HEK293 (cell line): Measurements from ENCODE around the gene GMPR.

Source experiments
- CTCF ChIA-PET: fragments of 350-600 bp; formaldehyde crosslinking; extraction: SDS; loops from one replicate; lab custom pipeline; 2021; ENCODE audit warnings: antibody characterized with exemption; lab: Yijun Ruan, JAX
- POLR2A ChIA-PET: fragments of 300-600 bp; formaldehyde crosslinking; extraction: SDS; loops from one replicate; lab custom pipeline; 2020; ENCODE audit warnings: antibody characterized with exemption, inconsistent platforms; lab: Yijun Ruan, JAX
- H3K27ac ChIP-seq: fragments of 200-500 bp; sonication (Bioruptor generic); 2 replicates; pipeline ENCODE4 v1.5.1; 2014; ENCODE audit warnings: low read depth, low read length, control low read depth, inconsistent platforms; ENCODE audit errors: extremely low read depth
- H3K36me3 ChIP-seq, 2 experiments: fragments of 200-500 bp in 1 of 2; sonication (Bioruptor generic) in 1 of 2; 1 replicate in 1 of 2; 2 replicates in 1 of 2; pipeline ENCODE4 v1.5.1; 2014 to 2017; ENCODE audit warnings: inconsistent platforms in 2 of 2, low read length in 2 of 2; ENCODE audit not compliant: control insufficient read depth in 2 of 2, insufficient read depth in 1 of 2
- H3K4me1 ChIP-seq: fragments of 200-500 bp; sonication (Bioruptor generic); 2 replicates; pipeline ENCODE4 v1.5.1; 2014; ENCODE audit warnings: mild to moderate bottlenecking, low read length, inconsistent platforms; ENCODE audit not compliant: control insufficient read depth, insufficient read depth
- H3K4me3 ChIP-seq: 2 replicates; pipeline ENCODE4 v1.5.1; 2011; ENCODE audit warnings: low read depth, mild to moderate bottlenecking, control low read depth, low read length, moderate library complexity
- H3K9me3 ChIP-seq: fragments of 200-500 bp; sonication (Bioruptor generic); 2 replicates; pipeline ENCODE4 v1.5.1; 2014; ENCODE audit warnings: low read depth, low read length, inconsistent platforms; ENCODE audit not compliant: control insufficient read depth, insufficient read depth
- ATF2 ChIP-seq: fragments of 450-650 bp; formaldehyde crosslinking; IDR thresholded peaks from 2 replicates; pipeline ENCODE4 v1.5.1; 2016; ENCODE audit warnings: missing biosample characterization, missing genetic modification characterization, low read depth
- FEZF1 ChIP-seq: fragments of 450-650 bp; formaldehyde crosslinking; IDR thresholded peaks from 2 replicates; pipeline ENCODE4 v1.5.1; 2016; ENCODE audit warnings: missing biosample characterization, missing genetic modification characterization
- HIC1 ChIP-seq: fragments of 450-650 bp; formaldehyde crosslinking; IDR thresholded peaks from 2 replicates; pipeline ENCODE4 v1.5.1; 2016; ENCODE audit warnings: missing biosample characterization, missing genetic modification characterization
- OSR2 ChIP-seq: fragments of 450-650 bp; formaldehyde crosslinking; IDR thresholded peaks from 2 replicates; pipeline ENCODE4 v1.5.1; 2016; ENCODE audit warnings: missing biosample characterization, missing genetic modification characterization
- SP7 ChIP-seq: fragments of 450-650 bp; formaldehyde crosslinking; IDR thresholded peaks from 2 replicates; pipeline ENCODE4 v1.5.1; 2016; ENCODE audit warnings: missing biosample characterization, missing genetic modification characterization
- TRIM28 ChIP-seq: IDR thresholded peaks from 2 replicates; pipeline ENCODE4 v1.6.1; 2011; ENCODE audit warnings: low read length, control low read depth, borderline replicate concordance
- ZBTB7A ChIP-seq: fragments of 450-650 bp; formaldehyde crosslinking; IDR thresholded peaks from 2 replicates; pipeline ENCODE4 v1.5.1; 2016; ENCODE audit warnings: low read depth, missing biosample characterization, missing genetic modification characterization
- ZNF140 ChIP-seq: fragments of 450-650 bp; formaldehyde crosslinking; IDR thresholded peaks from 2 replicates; pipeline ENCODE4 v1.5.1; 2016; ENCODE audit warnings: missing biosample characterization, missing genetic modification characterization
- ZNF280D ChIP-seq: fragments of 450-650 bp; formaldehyde crosslinking; IDR thresholded peaks from 2 replicates; pipeline ENCODE4 v1.5.1; 2016; ENCODE audit warnings: missing biosample characterization, missing genetic modification characterization
- ZNF302 ChIP-seq: fragments of 450-650 bp; formaldehyde crosslinking; IDR thresholded peaks from 2 replicates; pipeline ENCODE4 v1.5.1; 2016; ENCODE audit warnings: missing biosample characterization, missing genetic modification characterization, low read depth
- ZNF311 ChIP-seq: fragments of 450-650 bp; formaldehyde crosslinking; IDR thresholded peaks from 2 replicates; pipeline ENCODE4 v1.5.1; 2017; ENCODE audit warnings: missing biosample characterization, missing genetic modification characterization, borderline replicate concordance
- ZNF324 ChIP-seq: fragments of 450-650 bp; formaldehyde crosslinking; IDR thresholded peaks from 2 replicates; pipeline ENCODE4 v1.5.1; 2016; ENCODE audit warnings: missing biosample characterization, missing genetic modification characterization
- ZNF501 ChIP-seq: fragments of 450-650 bp; formaldehyde crosslinking; IDR thresholded peaks from 2 replicates; pipeline ENCODE4 v1.5.1; 2016; ENCODE audit warnings: missing biosample characterization, missing genetic modification characterization
- ZNF521 ChIP-seq: fragments of 450-650 bp; formaldehyde crosslinking; IDR thresholded peaks from 2 replicates; pipeline ENCODE4 v1.5.1; 2017; ENCODE audit warnings: missing biosample characterization, mild to moderate bottlenecking, missing genetic modification characterization
- ZNF555 ChIP-seq: fragments of 450-650 bp; formaldehyde crosslinking; conservative IDR thresholded peaks from 2 replicates; pipeline ENCODE4 v1.5.1; 2017; ENCODE audit warnings: missing biosample characterization, mild to moderate bottlenecking, missing genetic modification characterization, inconsistent platforms
- ZNF571 ChIP-seq: fragments of 450-650 bp; formaldehyde crosslinking; IDR thresholded peaks from 2 replicates; pipeline ENCODE4 v1.5.0; 2017; ENCODE audit warnings: missing biosample characterization, missing genetic modification characterization
- ZNF621 ChIP-seq: fragments of 450-650 bp; formaldehyde crosslinking; IDR thresholded peaks from 2 replicates; pipeline ENCODE4 v1.5.1; 2017; ENCODE audit warnings: missing biosample characterization, missing genetic modification characterization
- ZNF624 ChIP-seq: fragments of 450-650 bp; formaldehyde crosslinking; IDR thresholded peaks from 2 replicates; pipeline ENCODE4 v1.5.1; 2017; ENCODE audit warnings: missing biosample characterization, missing genetic modification characterization
- ZNF629 ChIP-seq: fragments of 450-650 bp; formaldehyde crosslinking; IDR thresholded peaks from 2 replicates; pipeline ENCODE4 v1.5.1; 2017; ENCODE audit warnings: missing biosample characterization, missing genetic modification characterization
- ZNF639 ChIP-seq: fragments of 450-650 bp; formaldehyde crosslinking; IDR thresholded peaks from 2 replicates; pipeline ENCODE4 v1.5.1; 2016; ENCODE audit warnings: missing biosample characterization, missing genetic modification characterization
- ZNF658 ChIP-seq: fragments of 450-650 bp; formaldehyde crosslinking; IDR thresholded peaks from 2 replicates; pipeline ENCODE4; 2016; ENCODE audit warnings: missing biosample characterization, missing genetic modification characterization
- ZNF660 ChIP-seq: fragments of 450-650 bp; IDR thresholded peaks from 2 replicates; pipeline ENCODE4 v1.5.1; 2018; ENCODE audit warnings: missing biosample characterization, mild to moderate bottlenecking, missing genetic modification characterization
- ZNF677 ChIP-seq: fragments of 450-650 bp; IDR thresholded peaks from 2 replicates; pipeline ENCODE4 v1.5.0; 2018; ENCODE audit warnings: missing biosample characterization, mild to moderate bottlenecking, missing genetic modification characterization, moderate library complexity
- TF ChIP-seq, protein P1 (sequence below): fragments of 450-650 bp; formaldehyde crosslinking; optimal IDR thresholded peaks from 2 replicates; pipeline ENCODE3; 2016; ENCODE audit warnings: missing biosample characterization, mild to moderate bottlenecking, missing genetic modification characterization
- TF ChIP-seq, protein P2 (sequence below): fragments of 450-650 bp; formaldehyde crosslinking; IDR thresholded peaks from 2 replicates; pipeline ENCODE4 v1.5.1; 2016; ENCODE audit warnings: missing biosample characterization, missing genetic modification characterization

Gene GMPR

DNA sequence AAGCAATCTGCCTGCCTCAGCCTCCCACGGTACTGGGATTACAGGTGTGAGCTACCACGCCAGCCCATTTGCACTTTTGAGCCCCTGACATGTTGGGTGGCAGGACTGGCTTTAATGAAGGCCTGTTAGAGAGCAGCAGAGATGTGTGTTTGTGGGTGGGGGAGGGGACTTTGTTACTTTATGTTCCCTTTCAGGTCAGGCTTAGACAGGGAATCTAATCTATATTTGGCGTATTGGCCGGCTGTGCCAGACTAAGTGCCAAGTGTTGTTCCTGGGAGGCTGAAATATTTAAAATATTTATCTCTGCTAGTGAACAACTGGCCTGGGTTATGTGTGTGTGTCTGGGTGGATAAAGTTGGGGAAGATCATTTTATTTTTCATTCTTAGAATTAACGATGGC lies 6.1 kb downstream of the GMPR start:
- no peaks in the 10 kb centered on the region for H3K9me3 ChIP-seq
- no peak overlapping the region for H3K4me3 ChIP-seq
- CTCF ChIA-PET: interaction anchor here (2.0 kb wide), 1 partner anchor 33 kb away, joined by 5 read pairs; no protein-coding TSS in a partner anchor
- peaks cover 8 to 14% of the 10 kb centered on the region in 2 experiments; a peak in 2 of 3 replicates for H3K36me3 ChIP-seq
- TF ChIP-seq ZNF521 (tag by site-specific recombination) (no peak), OSR2 (no peak), ZNF571 (no peak), ZNF501 (tag by site-specific recombination) (no peak), ZNF658 (tag by site-specific recombination) (no peak), ZNF324 (tag by site-specific recombination) (no peak), ZNF677 (tag by site-specific recombination) (no peak), ZNF629 (tag by site-specific recombination) (no peak), ZNF302 (tag by site-specific recombination) (no peak), ZNF621 (no peak), ZBTB7A (tag by site-specific recombination) (no peak), HIC1 (tag by site-specific recombination) (no peak), ZNF311 (tag by site-specific recombination) (no peak), ZNF624 (tag by site-specific recombination) (no peak), ZNF555 (tag by site-specific recombination) (no peak), ATF2 (tag by site-specific recombination) (no peak)
- TF ChIP-seq, protein P1, sequence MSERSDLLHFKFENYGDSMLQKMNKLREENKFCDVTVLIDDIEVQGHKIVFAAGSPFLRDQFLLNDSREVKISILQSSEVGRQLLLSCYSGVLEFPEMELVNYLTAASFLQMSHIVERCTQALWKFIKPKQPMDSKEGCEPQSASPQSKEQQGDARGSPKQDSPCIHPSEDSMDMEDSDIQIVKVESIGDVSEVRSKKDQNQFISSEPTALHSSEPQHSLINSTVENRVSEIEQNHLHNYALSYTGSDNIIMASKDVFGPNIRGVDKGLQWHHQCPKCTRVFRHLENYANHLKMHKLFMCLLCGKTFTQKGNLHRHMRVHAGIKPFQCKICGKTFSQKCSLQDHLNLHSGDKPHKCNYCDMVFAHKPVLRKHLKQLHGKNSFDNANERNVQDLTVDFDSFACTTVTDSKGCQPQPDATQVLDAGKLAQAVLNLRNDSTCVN (tag by site-specific recombination): no peak
- TF ChIP-seq, all 188 proteins: peak for 0
- POLR2A ChIA-PET: no interaction called here
- H3K4me1 ChIP-seq: peaks cover 5% of the 10 kb centered on the region
- H3K27ac ChIP-seq: no peak overlapping the region

DNA sequence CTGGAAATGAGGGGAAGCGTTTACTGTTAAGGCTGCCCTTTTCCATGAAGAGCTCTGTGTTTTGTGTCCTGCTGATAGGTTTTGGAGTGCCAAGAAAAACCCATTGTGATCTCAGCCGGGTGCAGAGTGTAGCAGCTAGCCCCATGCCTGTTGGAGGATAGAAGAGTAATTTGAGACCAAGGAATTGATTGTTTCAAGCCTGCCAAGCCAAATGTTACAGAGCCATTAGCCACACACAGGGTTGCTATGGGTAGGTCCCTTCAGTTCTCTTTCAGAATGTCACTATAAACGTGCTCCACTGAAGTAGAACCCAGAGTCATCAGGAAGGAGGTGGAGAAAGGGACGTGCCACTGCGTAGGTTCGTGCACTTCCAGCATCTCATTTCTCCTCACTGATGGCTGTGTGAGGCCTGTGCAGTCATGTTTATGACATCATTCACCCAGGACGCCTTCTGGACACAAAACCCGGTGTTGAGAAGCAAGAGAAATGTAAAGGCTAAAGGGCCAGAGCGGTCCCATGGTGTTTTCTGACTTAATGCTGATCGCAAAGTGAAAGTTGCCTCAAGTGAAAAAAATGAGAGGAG lies 6.6 kb downstream of the GMPR start:
- H3K4me3 ChIP-seq: no peak overlapping the region
- ChIA-PET CTCF (no interaction called here), POLR2A (no interaction called here)
- H3K9me3 ChIP-seq: no peaks in the 10 kb centered on the region
- H3K27ac ChIP-seq: no peak overlapping the region
- H3K4me1 ChIP-seq: peaks cover 5% of the 10 kb centered on the region
- H3K36me3 ChIP-seq: peaks cover 8 to 14% of the 10 kb centered on the region in 2 experiments; a peak in 2 of 3 replicates
- TF ChIP-seq SP7 (tag by site-specific recombination): peak; percentile 47; the same call in 1 of the 2 replicates
- TF ChIP-seq, protein P2, sequence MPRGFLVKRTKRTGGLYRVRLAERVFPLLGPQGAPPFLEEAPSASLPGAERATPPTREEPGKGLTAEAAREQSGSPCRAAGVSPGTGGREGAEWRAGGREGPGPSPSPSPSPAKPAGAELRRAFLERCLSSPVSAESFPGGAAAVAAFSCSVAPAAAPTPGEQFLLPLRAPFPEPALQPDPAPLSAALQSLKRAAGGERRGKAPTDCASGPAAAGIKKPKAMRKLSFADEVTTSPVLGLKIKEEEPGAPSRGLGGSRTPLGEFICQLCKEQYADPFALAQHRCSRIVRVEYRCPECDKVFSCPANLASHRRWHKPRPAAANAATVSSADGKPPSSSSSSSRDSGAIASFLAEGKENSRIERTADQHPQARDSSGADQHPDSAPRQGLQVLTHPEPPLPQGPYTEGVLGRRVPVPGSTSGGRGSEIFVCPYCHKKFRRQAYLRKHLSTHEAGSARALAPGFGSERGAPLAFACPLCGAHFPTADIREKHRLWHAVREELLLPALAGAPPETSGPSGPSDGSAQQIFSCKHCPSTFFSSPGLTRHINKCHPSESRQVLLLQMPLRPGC (tag by site-specific recombination): peak; percentile 46; the same call in 1 of the 2 replicates
- peak; percentile 93 for TF ChIP-seq FEZF1 (tag by site-specific recombination)
- TF ChIP-seq ZNF639 (tag by site-specific recombination): no peak
- peak; percentile 40; the same call in 1 of the 2 replicates for TF ChIP-seq ZNF280D (tag by site-specific recombination)
- TF ChIP-seq TRIM28: 0 out of 2 replicates have a peak, but pooled peaks have one; percentile 18
- TF ChIP-seq ZNF660: peak; percentile 88
- TF ChIP-seq ZNF140 (tag by site-specific recombination): no peak
